ENCODE measurements around the gene PGLYRP3.

The PGLYRP3 gene

GRCh38 chr1:153262070-153262366, 50.7 kb downstream of the PGLYRP3 start:
- no peaks in the 10 kb centered on the region for H3K36me3 ChIP-seq (ENCODE audit: control insufficient read depth in 5 of 5, insufficient read depth in 5 of 5, low read length in 5 of 5)
- H3K27me3 ChIP-seq (ENCODE audit: control insufficient read depth in 5 of 5, insufficient read depth in 4 of 5, low read length in 5 of 5) = peaks cover 14 to 45% (median 29%) of the 10 kb centered on the region in 5 donors
- no peaks in the 10 kb centered on the region for H3K9me3 ChIP-seq (ENCODE audit: control insufficient read depth in 5 of 5, low read length in 5 of 5)

GRCh38 chr1:153261281-153262069, 51.3 kb downstream of the PGLYRP3 start:
- Histone ChIP-seq H3K27me3 (ENCODE audit: control insufficient read depth in 5 of 5, insufficient read depth in 4 of 5, low read length in 5 of 5) (peaks cover 14 to 41% (median 28%) of the 10 kb centered on the region in 5 donors), H3K4me1 (ENCODE audit: control insufficient read depth in 5 of 5, insufficient read depth in 5 of 5, low read length in 5 of 5) (peaks cover 0 to 17% (median 10%) of the 10 kb centered on the region in 5 donors), H3K4me3 (ENCODE audit: low read depth in 1 of 5, low read length in 5 of 5) (peak overlapping the region in 4 of 5 donors; percentile 25 to 56 (median 42)), H3K9me3 (ENCODE audit: control insufficient read depth in 5 of 5, low read length in 5 of 5) (no peaks in the 10 kb centered on the region), H3K9ac (ENCODE audit: low read length in 5 of 5) (no peak overlapping the region), H3K36me3 (ENCODE audit: control insufficient read depth in 5 of 5, insufficient read depth in 5 of 5, low read length in 5 of 5) (no peaks in the 10 kb centered on the region), H3K27ac (ENCODE audit: low read depth, low read length) (no peak overlapping the region)

More at GRCh38 chr1:153262070-153262366, 50.7 kb downstream of the PGLYRP3 start:
- H3K9ac ChIP-seq (ENCODE audit: low read length in 5 of 5) = no peak overlapping the region
- peaks cover 0 to 17% (median 10%) of the 10 kb centered on the region in 5 donors for H3K4me1 ChIP-seq (ENCODE audit: control insufficient read depth in 5 of 5, insufficient read depth in 5 of 5, low read length in 5 of 5)
- peak overlapping the region in 4 of 5 donors; percentile 25 to 56 (median 42) for H3K4me3 ChIP-seq (ENCODE audit: low read depth in 1 of 5, low read length in 5 of 5)
- H3K27ac ChIP-seq (ENCODE audit: low read depth, low read length) = no peak overlapping the region

- H3K9me3 ChIP-seq (ENCODE audit: control insufficient read depth in 5 of 5, low read length in 5 of 5) = no peaks in the 10 kb centered on the region
- H3K36me3 ChIP-seq (ENCODE audit: control insufficient read depth in 5 of 5, insufficient read depth in 5 of 5, low read length in 5 of 5) = no peaks in the 10 kb centered on the region
- H3K9ac ChIP-seq (ENCODE audit: low read length in 5 of 5) = no peak overlapping the region
- H3K27ac ChIP-seq (ENCODE audit: low read depth, low read length) = no peak overlapping the region
- peaks cover 14 to 40% (median 31%) of the 10 kb centered on the region in 5 donors for H3K27me3 ChIP-seq (ENCODE audit: control insufficient read depth in 5 of 5, insufficient read depth in 4 of 5, low read length in 5 of 5)
- H3K4me3 ChIP-seq (ENCODE audit: low read depth in 1 of 5, low read length in 5 of 5) = peak overlapping the region in 2 of 5 donors; percentile 34 to 56
- H3K4me1 ChIP-seq (ENCODE audit: control insufficient read depth in 5 of 5, insufficient read depth in 5 of 5, low read length in 5 of 5) = peaks cover 0 to 17% (median 10%) of the 10 kb centered on the region in 5 donors
These were observed 52.0 kb downstream of the PGLYRP3 start for GRCh38 chr1:153260585-153261280.

GRCh38 chr1:153259387-153259786, 53.4 kb downstream of the PGLYRP3 start, which contains the start of gene LORICRIN:
Gene LORICRIN (plus strand): TSS chr1:153259687. CDS start chr1:153260950, 1,263 bp downstream.
- no peaks in the 10 kb centered on the region for H3K36me3 ChIP-seq (ENCODE audit: control insufficient read depth in 5 of 5, insufficient read depth in 5 of 5, low read length in 5 of 5)
- no peak within 1 kb of the TSS for H3K4me3 ChIP-seq (ENCODE audit: low read depth in 1 of 5, low read length in 5 of 5)
- no peak within 1 kb of the TSS for H3K9ac ChIP-seq (ENCODE audit: low read length in 5 of 5)
- H3K27me3 ChIP-seq (ENCODE audit: control insufficient read depth in 5 of 5, insufficient read depth in 4 of 5, low read length in 5 of 5) = peaks cover 14 to 40% (median 31%) of the 10 kb centered on the region in 5 donors
- no peaks in the 10 kb centered on the region for H3K9me3 ChIP-seq (ENCODE audit: control insufficient read depth in 5 of 5, low read length in 5 of 5)
- no peak within 1 kb of the TSS for H3K27ac ChIP-seq (ENCODE audit: low read depth, low read length)
- H3K4me1 ChIP-seq (ENCODE audit: control insufficient read depth in 5 of 5, insufficient read depth in 5 of 5, low read length in 5 of 5) = peaks cover 0 to 17% (median 10%) of the 10 kb centered on the region in 5 donors

- H3K9ac ChIP-seq (ENCODE audit: low read length in 5 of 5) = no peak overlapping the region
- peaks cover 0 to 7% (median 0%) of the 10 kb centered on the region in 5 donors for H3K27me3 ChIP-seq (ENCODE audit: control insufficient read depth in 5 of 5, insufficient read depth in 4 of 5, low read length in 5 of 5)
- no peaks in the 10 kb centered on the region for H3K9me3 ChIP-seq (ENCODE audit: control insufficient read depth in 5 of 5, low read length in 5 of 5)
- H3K36me3 ChIP-seq (ENCODE audit: control insufficient read depth in 5 of 5, insufficient read depth in 5 of 5, low read length in 5 of 5) = no peaks in the 10 kb centered on the region
- H3K4me3 ChIP-seq (ENCODE audit: low read depth in 1 of 5, low read length in 5 of 5) = no peak overlapping the region
- H3K4me1 ChIP-seq (ENCODE audit: control insufficient read depth in 5 of 5, insufficient read depth in 5 of 5, low read length in 5 of 5) = peaks cover 0 to 9% (median 2%) of the 10 kb centered on the region in 5 donors
- no peak overlapping the region for H3K27ac ChIP-seq (ENCODE audit: low read depth, low read length)
These were observed 59.1 kb downstream of the PGLYRP3 start for GRCh38 chr1:153253693-153254092.

GRCh38 chr1:153253076-153253475, 59.7 kb downstream of the PGLYRP3 start:
- H3K9me3 ChIP-seq (ENCODE audit: control insufficient read depth in 5 of 5, low read length in 5 of 5) = no peaks in the 10 kb centered on the region
- no peaks in the 10 kb centered on the region for H3K36me3 ChIP-seq (ENCODE audit: control insufficient read depth in 5 of 5, insufficient read depth in 5 of 5, low read length in 5 of 5)
- peaks cover 0 to 9% (median 2%) of the 10 kb centered on the region in 5 donors for H3K4me1 ChIP-seq (ENCODE audit: control insufficient read depth in 5 of 5, insufficient read depth in 5 of 5, low read length in 5 of 5)
- H3K4me3 ChIP-seq (ENCODE audit: low read depth in 1 of 5, low read length in 5 of 5) = no peak overlapping the region
- H3K27ac ChIP-seq (ENCODE audit: low read depth, low read length) = no peak overlapping the region
- H3K27me3 ChIP-seq (ENCODE audit: control insufficient read depth in 5 of 5, insufficient read depth in 4 of 5, low read length in 5 of 5) = peaks cover 0 to 10% (median 1%) of the 10 kb centered on the region in 5 donors
- H3K9ac ChIP-seq (ENCODE audit: low read length in 5 of 5) = no peak overlapping the region

- Histone ChIP-seq H3K9me3 (ENCODE audit: control insufficient read depth in 5 of 5, low read length in 5 of 5) (no peaks in the 10 kb centered on the region), H3K9ac (ENCODE audit: low read length in 5 of 5) (no peak overlapping the region), H3K27me3 (ENCODE audit: control insufficient read depth in 5 of 5, insufficient read depth in 4 of 5, low read length in 5 of 5) (peaks cover 0 to 15% (median 3%) of the 10 kb centered on the region in 5 donors), H3K4me1 (ENCODE audit: control insufficient read depth in 5 of 5, insufficient read depth in 5 of 5, low read length in 5 of 5) (peaks cover 0 to 9% (median 2%) of the 10 kb centered on the region in 5 donors), H3K4me3 (ENCODE audit: low read depth in 1 of 5, low read length in 5 of 5) (no peak overlapping the region), H3K27ac (ENCODE audit: low read depth, low read length) (no peak overlapping the region), H3K36me3 (ENCODE audit: control insufficient read depth in 5 of 5, insufficient read depth in 5 of 5, low read length in 5 of 5) (no peaks in the 10 kb centered on the region)
These were observed 60.8 kb downstream of the PGLYRP3 start for GRCh38 chr1:153251988-153252387.

GRCh38 chr1:153251562-153251961, 61.2 kb downstream of the PGLYRP3 start:
- Histone ChIP-seq H3K4me3 (ENCODE audit: low read depth in 1 of 5, low read length in 5 of 5) (no peak overlapping the region), H3K9me3 (ENCODE audit: control insufficient read depth in 5 of 5, low read length in 5 of 5) (no peaks in the 10 kb centered on the region), H3K27me3 (ENCODE audit: control insufficient read depth in 5 of 5, insufficient read depth in 4 of 5, low read length in 5 of 5) (peaks cover 0 to 15% (median 3%) of the 10 kb centered on the region in 5 donors), H3K9ac (ENCODE audit: low read length in 5 of 5) (no peak overlapping the region), H3K36me3 (ENCODE audit: control insufficient read depth in 5 of 5, insufficient read depth in 5 of 5, low read length in 5 of 5) (no peaks in the 10 kb centered on the region), H3K4me1 (ENCODE audit: control insufficient read depth in 5 of 5, insufficient read depth in 5 of 5, low read length in 5 of 5) (peaks cover 0 to 9% (median 2%) of the 10 kb centered on the region in 5 donors), H3K27ac (ENCODE audit: low read depth, low read length) (no peak overlapping the region)

- Histone ChIP-seq H3K4me1 (ENCODE audit: control insufficient read depth in 5 of 5, insufficient read depth in 5 of 5, low read length in 5 of 5) (peaks cover 0 to 9% (median 2%) of the 10 kb centered on the region in 5 donors), H3K27me3 (ENCODE audit: control insufficient read depth in 5 of 5, insufficient read depth in 4 of 5, low read length in 5 of 5) (peaks cover 0 to 15% (median 3%) of the 10 kb centered on the region in 5 donors), H3K9ac (ENCODE audit: low read length in 5 of 5) (no peak overlapping the region), H3K9me3 (ENCODE audit: control insufficient read depth in 5 of 5, low read length in 5 of 5) (no peaks in the 10 kb centered on the region), H3K27ac (ENCODE audit: low read depth, low read length) (no peak overlapping the region), H3K4me3 (ENCODE audit: low read depth in 1 of 5, low read length in 5 of 5) (no peak overlapping the region), H3K36me3 (ENCODE audit: control insufficient read depth in 5 of 5, insufficient read depth in 5 of 5, low read length in 5 of 5) (no peaks in the 10 kb centered on the region)
These were observed 61.7 kb downstream of the PGLYRP3 start for GRCh38 chr1:153251087-153251486.

- H3K27ac ChIP-seq (ENCODE audit: low read depth, low read length) = no peak overlapping the region
- peaks cover 0 to 18% (median 2%) of the 10 kb centered on the region in 5 donors for H3K27me3 ChIP-seq (ENCODE audit: control insufficient read depth in 5 of 5, insufficient read depth in 4 of 5, low read length in 5 of 5)
- H3K36me3 ChIP-seq (ENCODE audit: control insufficient read depth in 5 of 5, insufficient read depth in 5 of 5, low read length in 5 of 5) = no peaks in the 10 kb centered on the region
- H3K4me3 ChIP-seq (ENCODE audit: low read depth in 1 of 5, low read length in 5 of 5) = no peak overlapping the region
- peaks cover 0 to 9% (median 2%) of the 10 kb centered on the region in 5 donors for H3K4me1 ChIP-seq (ENCODE audit: control insufficient read depth in 5 of 5, insufficient read depth in 5 of 5, low read length in 5 of 5)
- H3K9ac ChIP-seq (ENCODE audit: low read length in 5 of 5) = no peak overlapping the region
- no peaks in the 10 kb centered on the region for H3K9me3 ChIP-seq (ENCODE audit: control insufficient read depth in 5 of 5, low read length in 5 of 5)
These were observed 62.6 kb downstream of the PGLYRP3 start for GRCh38 chr1:153250166-153250565.
